ENCODE results near the gene GRXCR1. TPM values are rescaled to one million over a fixed set of nuclear protein-coding genes. Genes with fewer than 3 reads are reported as not detected.

GRXCR1 gene
- total and polyA plus RNA-seq, 2 of the 4 experiments (the other 2 are of a cell fraction): not detected

GRCh38 chr4:43008793-43009192 lies 116.3 kb downstream of the GRXCR1 start:
- POLR2A ChIA-PET (ENCODE audit: unreplicated experiment): no interaction called here
- in situ Hi-C loops (cut with MboI; ENCODE audit: low sequenced_read_pairs) (no loop called here), dilution Hi-C loops (cut with HindIII; ENCODE audit: low sequenced_read_pairs, unreplicated experiment) (no loop called here), intact Hi-C loops (cut with micrococcal nuclease) (no loop called here)
- Histone ChIP-seq H3K4me1 (ENCODE audit: control insufficient read depth, insufficient read depth, low read length) (no peaks in the 10 kb centered on the region), H2AK9ac (replicated peaks; ENCODE audit: low read depth, low read length, poor library complexity) (no peak overlapping the region), H3K27me3 (ENCODE audit: control insufficient read depth, insufficient read depth, low read length) (no peaks in the 10 kb centered on the region), H2BK5ac (ENCODE audit: low read depth, low read length, poor library complexity, severe bottlenecking) (no peak overlapping the region), H4K91ac (ENCODE audit: insufficient read depth, low read depth, low read length) (no peak overlapping the region), H4K8ac (ENCODE audit: low read depth in 2 of 2, low read length in 2 of 2) (no peak overlapping the region), H3K4ac (ENCODE audit: low read depth, low read length) (no peak overlapping the region), H3K14ac (replicated peaks; ENCODE audit: low read depth, low read length) (no peak overlapping the region), H3K79me1 (ENCODE audit: low read depth in 1 of 2, low read length in 2 of 2) (no peaks in the 10 kb centered on the region), H2BK120ac (ENCODE audit: low read depth, low read length) (no peak overlapping the region), H3K36me3 (ENCODE audit: control insufficient read depth, insufficient read depth, low read length) (no peaks in the 10 kb centered on the region), H3K9ac (ENCODE audit: low read depth, low read length) (no peak overlapping the region), H2AFZ (replicated peaks; ENCODE audit: low read length, poor library complexity) (no peak overlapping the region), H2AK5ac (ENCODE audit: low read depth, low read length) (no peak overlapping the region), H4K5ac (ENCODE audit: low read depth, low read length) (no peak overlapping the region), H2BK15ac (ENCODE audit: low read depth, low read length) (no peak overlapping the region), H2BK20ac (ENCODE audit: low read depth, low read length) (no peak overlapping the region), H3K56ac (ENCODE audit: extremely low read depth, insufficient read depth, low read length) (no peak overlapping the region), H3K18ac (ENCODE audit: low read depth, low read length) (no peak overlapping the region), H3K27ac (ENCODE audit: insufficient read depth, low read length) (no peak overlapping the region), H3K9me3 (ENCODE audit: control insufficient read depth, insufficient read depth, low read length) (peaks cover 10% of the 10 kb centered on the region; the same call in 1 of the 2 replicates), H3K4me3 (ENCODE audit: insufficient read depth, low read depth, low read length) (no peak overlapping the region), H3K23ac (ENCODE audit: low read depth, low read length) (no peak overlapping the region), H4K20me1 (ENCODE audit: insufficient read depth, low read length) (no peaks in the 10 kb centered on the region), H3K4me2 (ENCODE audit: low read depth, low read length) (no peak overlapping the region), H3K9me1 (ENCODE audit: insufficient read depth, low read length) (no peaks in the 10 kb centered on the region)
- TF ChIP-seq CEBPB (IDR thresholded peaks at IDR 0.05; ENCODE audit: low read depth, low read length) (peak; percentile 84), MXI1 (IDR thresholded peaks at IDR 0.05; ENCODE audit: borderline replicate concordance, low read depth, low read length) (no peak)
- CTCF ChIA-PET: no interaction called here
- ATAC-seq (ENCODE audit: low read depth) (no peak), DNase-seq (no peak)
- no CpG with 5 or more reads among the region's 1 CpG for WGBS, 2 experiments (ENCODE audit: extremely low coverage in 2 of 2, insufficient read length in 1 of 2)
- BruUV-seq (replicated peaks): no TSS peak

All from IMR-90 (cell line).